Kidney capillary endothelial cell (primary cell): ENCODE data around the gene SMIM9.
A peak's percentile ranks its signal among the peaks of the same experiment; 100 is the strongest.
"Not testable (repeated sequence)": the region's sequence is repeated elsewhere in the genome, so short reads cannot be mapped to it uniquely, and the experiment has no call there.

ENCODE experiments used
- DNase-seq: peaks from one replicate; pipeline ENCODE4 v3.0.0-alpha.2; 2018; ENCODE audit warnings: low spot score

The SMIM9 gene

GRCh38 chrX:154834562-154834961 is at the start of gene SMIM9:
Gene SMIM9, minus strand, starts transcription at chrX:154834662. Its CDS starts 3,806 bp downstream, at chrX:154830856.
- no peak for DNase-seq

GRCh38 chrX:154884069-154884468 is 49.6 kb upstream of the SMIM9 start:
- DNase-seq, result not testable (repeated sequence)

GRCh38 chrX:154873329-154873728 is 38.9 kb upstream of the SMIM9 start:
- DNase-seq, result no peak

- DNase-seq, result not testable (repeated sequence)
Observed at GRCh38 chrX:154868522-154868921, 34.1 kb upstream of the SMIM9 start.

DNA sequence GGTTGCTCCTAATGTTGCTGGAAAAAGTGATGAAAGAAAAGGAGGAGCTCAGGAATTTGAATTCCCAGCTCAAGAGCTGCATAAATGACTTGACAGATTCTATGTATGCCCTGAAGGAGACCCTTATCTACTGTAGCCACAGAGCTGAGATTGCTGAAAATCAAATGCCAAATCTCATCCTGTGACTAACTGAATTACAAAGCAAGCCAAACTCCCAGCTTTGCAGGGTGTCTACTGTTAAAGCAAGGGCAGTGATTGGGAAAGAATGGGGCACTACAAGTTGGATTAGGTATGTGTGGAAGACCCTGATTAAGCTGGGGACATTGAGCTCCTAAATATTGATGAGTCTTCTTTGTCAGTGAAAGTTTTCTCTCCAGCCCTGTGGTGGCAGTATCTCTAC is 20.8 kb upstream of the SMIM9 start:
- no peak for DNase-seq

- DNase-seq, result no peak
Observed at GRCh38 chrX:154850957-154851611, 16.6 kb upstream of the SMIM9 start.

DNA sequence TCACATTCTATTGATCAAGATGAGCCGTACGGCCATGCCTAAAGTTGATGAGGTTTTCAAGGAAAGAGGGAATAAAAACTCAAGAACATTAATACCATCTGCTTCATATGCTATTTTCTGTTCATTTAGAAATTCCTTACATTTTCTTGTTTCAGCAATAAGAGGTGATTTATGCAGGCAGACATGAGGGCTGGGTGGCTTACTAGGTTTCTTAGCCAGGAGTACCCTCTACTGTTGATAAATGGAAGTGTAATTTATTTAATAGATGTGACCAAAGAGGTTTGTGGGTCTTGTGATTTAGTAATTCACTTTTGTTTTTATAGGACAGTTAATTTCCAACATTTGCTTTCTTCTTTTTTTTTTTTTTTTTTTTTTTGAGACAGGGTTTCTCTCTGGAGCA is 6.4 kb upstream of the SMIM9 start:
- DNase-seq, result peak; percentile 37

- DNase-seq, result no peak
Observed at GRCh38 chrX:154836163-154836562, 1.7 kb upstream of the SMIM9 start.

- no peak for DNase-seq
Observed at GRCh38 chrX:154833746-154834274, 652 bp downstream of the SMIM9 start.

DNA sequence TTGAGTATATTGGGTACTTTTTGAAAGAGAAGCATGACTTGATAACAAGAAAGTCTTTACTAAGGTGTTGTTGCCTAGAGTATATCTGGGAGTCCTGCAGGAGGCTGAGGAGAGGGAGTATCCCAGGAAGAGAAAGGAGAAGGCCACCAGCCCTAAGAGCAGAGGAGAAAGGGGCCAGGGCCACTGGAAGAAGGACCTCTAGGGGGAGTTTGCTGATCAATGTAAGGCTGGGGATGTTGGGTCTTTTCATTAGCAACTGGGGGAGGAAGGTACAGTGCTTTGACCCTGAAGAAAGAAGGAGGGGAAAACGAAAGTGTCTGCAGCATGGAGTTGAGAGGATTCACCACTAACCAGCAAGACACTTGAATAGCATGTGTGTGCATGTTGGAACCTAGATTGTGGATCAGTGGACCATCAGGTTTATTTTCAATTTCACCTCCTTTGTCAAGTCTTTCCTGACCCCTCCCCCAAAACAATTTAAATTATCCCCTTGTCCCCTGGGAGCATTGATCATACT is 4.5 kb downstream of the SMIM9 start:
- DNase-seq, result no peak

DNA sequence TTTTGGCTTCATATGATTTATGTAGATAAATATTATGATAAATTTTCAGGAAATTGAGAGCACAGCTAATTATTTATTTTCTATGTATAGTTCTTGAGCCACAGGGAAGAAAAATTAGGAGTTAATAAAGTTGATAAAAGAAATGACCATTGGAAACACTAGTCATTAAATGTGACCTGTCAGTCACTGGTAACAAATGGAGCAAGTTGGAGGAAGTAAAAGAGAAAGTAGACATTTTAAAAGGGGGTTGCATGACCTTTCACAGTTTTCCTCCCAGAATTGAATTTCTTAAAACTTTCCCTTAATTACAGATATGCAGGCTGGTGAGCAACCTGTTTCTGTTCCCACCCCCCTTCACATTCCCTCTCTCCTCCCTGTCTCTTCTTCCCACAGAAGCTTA is 5.3 kb downstream of the SMIM9 start:
- no peak for DNase-seq

DNA sequence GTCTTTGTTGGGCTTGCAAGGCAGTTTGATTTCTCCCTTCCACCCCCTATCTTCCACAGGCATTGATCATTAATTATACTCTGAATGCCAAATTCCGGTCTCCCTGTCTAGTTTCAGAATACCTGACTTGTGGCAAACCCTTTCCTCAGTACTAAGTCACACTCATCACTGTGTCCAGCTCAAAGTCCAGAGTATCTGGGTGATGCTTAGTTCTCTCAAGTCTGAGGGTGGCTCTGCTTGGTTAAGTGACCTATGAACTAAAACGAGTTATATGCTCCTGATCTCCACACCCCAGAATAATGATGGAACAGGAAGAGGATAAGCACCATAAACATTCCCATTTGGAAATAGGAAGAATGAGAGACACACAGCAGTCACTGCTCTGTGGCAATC is 6.5 kb downstream of the SMIM9 start:
- DNase-seq, result no peak

- no peak for DNase-seq
Observed at GRCh38 chrX:154827194-154828015, 7.1 kb downstream of the SMIM9 start.

GRCh38 chrX:154825586-154825985 is 8.9 kb downstream of the SMIM9 start:
- not testable (repeated sequence) for DNase-seq

GRCh38 chrX:154824638-154825037 is 9.8 kb downstream of the SMIM9 start:
- DNase-seq, result no peak

DNA sequence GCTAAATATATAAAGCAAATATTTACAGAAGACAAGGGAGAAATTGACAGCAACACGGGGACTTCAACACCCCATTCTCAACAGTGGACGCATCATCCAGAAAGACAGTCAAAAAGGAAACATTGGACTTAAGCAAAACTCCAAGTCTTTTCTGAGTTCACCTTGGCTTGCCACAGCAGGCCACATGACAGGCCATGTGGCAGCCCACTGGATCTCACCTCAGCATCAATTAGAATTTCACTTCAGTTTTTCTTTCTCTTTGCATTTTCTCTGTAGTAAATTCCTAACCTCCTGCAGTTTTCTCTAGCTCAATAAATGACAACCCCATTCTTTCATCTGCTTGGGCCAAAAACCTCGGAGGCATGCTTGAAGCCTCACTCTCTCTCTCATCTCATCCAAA is 12.4 kb downstream of the SMIM9 start:
- DNase-seq, result no peak

DNA sequence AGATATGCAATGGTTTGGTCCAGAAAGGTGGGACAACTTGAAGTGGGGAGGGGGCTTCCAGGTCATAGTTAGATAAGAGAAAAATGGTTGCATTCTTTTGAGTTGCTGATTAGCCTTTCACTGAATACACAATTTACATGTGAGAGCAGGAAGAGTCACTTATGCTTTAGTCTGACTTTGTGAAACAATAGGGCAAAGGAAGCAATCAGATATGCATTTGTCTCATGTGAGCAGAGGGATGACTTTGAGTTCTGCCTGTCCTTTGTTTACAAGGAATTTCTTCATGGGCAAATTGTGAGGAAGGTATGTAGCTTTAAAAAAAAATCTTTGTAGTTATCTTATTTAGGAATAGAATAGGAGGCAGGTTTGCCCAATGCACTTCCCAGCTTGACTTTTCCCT is 12.9 kb downstream of the SMIM9 start:
- no peak for DNase-seq

DNA sequence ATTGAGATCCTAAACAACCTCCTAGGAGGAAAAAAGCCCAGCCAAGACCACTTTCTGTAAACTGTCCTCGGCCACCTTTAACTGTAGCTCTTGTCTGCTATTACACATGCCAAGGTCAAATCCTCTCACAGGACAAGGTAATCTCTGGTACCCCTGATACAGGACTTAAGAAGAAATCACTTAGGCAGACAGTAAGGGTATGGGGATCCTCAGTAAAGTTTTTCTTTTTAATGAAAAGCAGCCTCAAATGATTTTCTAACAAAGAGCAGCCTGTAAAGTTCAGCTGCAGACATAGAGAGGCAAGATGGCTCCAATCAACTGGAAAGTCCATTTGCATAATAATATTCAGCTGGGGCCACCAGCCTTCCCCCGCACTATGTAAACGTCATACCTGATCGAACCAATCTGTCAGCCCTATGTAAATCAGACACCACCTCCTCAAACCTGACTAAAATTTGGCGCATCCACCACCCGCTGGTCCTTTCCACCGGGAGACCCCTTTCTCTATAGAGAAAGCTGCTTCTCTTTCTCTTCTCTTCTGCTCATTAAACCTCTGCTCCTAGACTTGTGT is 14.6 kb downstream of the SMIM9 start:
- no peak for DNase-seq

- no peak for DNase-seq
Observed at GRCh38 chrX:154818916-154819770, 15.3 kb downstream of the SMIM9 start.

- DNase-seq, result not testable (repeated sequence)
Observed at GRCh38 chrX:154817048-154817618, 17.3 kb downstream of the SMIM9 start.

DNA sequence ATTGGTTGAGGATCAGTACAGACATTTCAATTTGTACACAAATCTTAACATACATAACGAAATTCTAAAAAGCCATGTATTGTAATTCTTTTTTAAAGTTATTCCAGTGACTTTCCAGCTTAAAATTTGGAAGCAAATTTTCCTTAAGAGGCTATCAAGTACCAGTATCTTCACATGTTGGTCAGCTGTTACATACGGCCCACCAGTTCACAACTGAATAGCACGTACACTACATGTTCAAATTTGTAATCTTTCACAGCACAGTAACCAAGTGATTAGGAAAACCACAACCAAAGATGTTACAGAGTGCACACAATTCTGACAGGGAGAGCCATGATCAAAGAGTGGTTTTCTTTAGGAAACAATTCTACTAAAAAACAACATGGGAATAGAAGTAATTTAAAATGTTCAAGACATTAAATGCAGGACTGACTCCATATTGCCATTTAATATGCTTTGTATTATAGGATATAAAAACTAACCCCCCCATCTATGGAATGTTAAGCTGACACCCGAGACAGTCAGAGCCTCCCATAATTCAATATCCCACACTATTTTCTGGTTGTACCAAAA is 18.1 kb downstream of the SMIM9 start:
- not testable (repeated sequence) for DNase-seq
